ENCODE measurements around the gene GPR157.

Gene GPR157

GRCh38 chr1:9059891-9060744 is 68.8 kb downstream of the GPR157 start:
- no peak for DNase-seq

- DNase-seq, result no peak
Measured at GRCh38 chr1:9058465-9058864, 70.4 kb downstream of the GPR157 start.

GRCh38 chr1:9057851-9058250 is 71.1 kb downstream of the GPR157 start:
- no peak for DNase-seq

GRCh38 chr1:9052272-9053049 is 76.4 kb downstream of the GPR157 start:
- no peak for DNase-seq

GRCh38 chr1:9051379-9051778 is 77.5 kb downstream of the GPR157 start:
- DNase-seq, result no peak

GRCh38 chr1:9050803-9051202 is 78.1 kb downstream of the GPR157 start:
- no peak for DNase-seq

Measured in NCI-H1417 (cell line).